Osteocyte (in vitro differentiated cells): ENCODE measurements around the gene GMDS. TPM values are rescaled to one million over a fixed set of nuclear protein-coding genes. Genes with fewer than 3 reads are reported as not detected.

Experiments
- DNase-seq: peaks from one replicate; pipeline ENCODE4 v3.0.0; 2021; ENCODE audit warnings: mixed read lengths; ENCODE audit not compliant: unreplicated experiment; ENCODE audit errors: extremely low spot score
- H3K27ac Mint-ChIP-seq: one replicate; pipeline ENCODE4 v1.8.0; 2021; ENCODE audit warnings: mild to moderate bottlenecking, mixed read lengths; ENCODE audit not compliant: unreplicated experiment
- H3K27me3 Mint-ChIP-seq: one replicate; pipeline ENCODE4 v1.8.0; 2021; ENCODE audit warnings: mixed read lengths; ENCODE audit not compliant: unreplicated experiment
- H3K36me3 Mint-ChIP-seq: one replicate; pipeline ENCODE4 v1.8.0; 2021; ENCODE audit warnings: mixed read lengths; ENCODE audit not compliant: unreplicated experiment
- H3K4me1 Mint-ChIP-seq: one replicate; pipeline ENCODE4 v1.8.0; 2021; ENCODE audit warnings: mixed read lengths; ENCODE audit not compliant: unreplicated experiment
- H3K4me3 Mint-ChIP-seq: one replicate; pipeline ENCODE4 v1.8.0; 2021; ENCODE audit warnings: mild to moderate bottlenecking, moderate library complexity, mixed read lengths; ENCODE audit not compliant: unreplicated experiment
- H3K9me3 Mint-ChIP-seq: one replicate; pipeline ENCODE4 v1.8.0; 2021; ENCODE audit warnings: mixed read lengths; ENCODE audit not compliant: unreplicated experiment
- total RNA-seq: library from RNA; stranded (reverse); gene quantifications from 2 replicates; pipeline ENCODE4 v1.2.1, GENCODE V29; 2021
- TF ChIP-seq, protein P1 (sequence below): fragments of 200-600 bp; sonication (generic); IDR thresholded peaks from 2 replicates; pipeline ENCODE4 v1.5.0; 2021; ENCODE audit warnings: antibody characterized with exemption, mild to moderate bottlenecking, moderate library complexity

The GMDS gene
- total RNA-seq, 1 donor from 2014 or later, result 30.7 TPM

DNA sequence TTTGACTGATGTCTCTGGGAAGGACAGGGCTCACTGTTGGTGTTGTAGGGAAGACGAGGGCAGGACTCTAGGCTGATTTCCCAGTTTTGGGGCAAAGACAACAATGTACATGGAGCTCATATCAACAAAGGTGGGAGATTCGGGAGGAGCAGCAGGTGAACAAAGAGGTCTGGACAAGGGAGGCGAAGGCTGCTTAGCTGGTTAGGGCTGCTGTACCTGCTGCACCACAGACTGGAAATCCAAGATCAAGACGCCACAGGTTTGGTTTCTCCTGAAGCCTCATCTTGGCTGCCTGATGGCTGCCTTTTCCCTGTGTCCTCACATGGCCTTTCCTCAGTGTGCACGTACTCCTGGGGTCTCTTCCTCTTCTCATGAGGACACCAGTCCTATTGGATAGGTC, 348.5 kb downstream of the GMDS start:
- H3K27me3 Mint-ChIP-seq, result no peaks in the 10 kb centered on the region
- H3K9me3 Mint-ChIP-seq, result no peaks in the 10 kb centered on the region
- H3K27ac Mint-ChIP-seq, result no peak overlapping the region
- DNase-seq, result no peak
- H3K36me3 Mint-ChIP-seq, result peaks cover 4% of the 10 kb centered on the region
- H3K4me3 Mint-ChIP-seq, result no peak overlapping the region
- H3K4me1 Mint-ChIP-seq, result peaks cover 11% of the 10 kb centered on the region
- TF ChIP-seq, protein P1, sequence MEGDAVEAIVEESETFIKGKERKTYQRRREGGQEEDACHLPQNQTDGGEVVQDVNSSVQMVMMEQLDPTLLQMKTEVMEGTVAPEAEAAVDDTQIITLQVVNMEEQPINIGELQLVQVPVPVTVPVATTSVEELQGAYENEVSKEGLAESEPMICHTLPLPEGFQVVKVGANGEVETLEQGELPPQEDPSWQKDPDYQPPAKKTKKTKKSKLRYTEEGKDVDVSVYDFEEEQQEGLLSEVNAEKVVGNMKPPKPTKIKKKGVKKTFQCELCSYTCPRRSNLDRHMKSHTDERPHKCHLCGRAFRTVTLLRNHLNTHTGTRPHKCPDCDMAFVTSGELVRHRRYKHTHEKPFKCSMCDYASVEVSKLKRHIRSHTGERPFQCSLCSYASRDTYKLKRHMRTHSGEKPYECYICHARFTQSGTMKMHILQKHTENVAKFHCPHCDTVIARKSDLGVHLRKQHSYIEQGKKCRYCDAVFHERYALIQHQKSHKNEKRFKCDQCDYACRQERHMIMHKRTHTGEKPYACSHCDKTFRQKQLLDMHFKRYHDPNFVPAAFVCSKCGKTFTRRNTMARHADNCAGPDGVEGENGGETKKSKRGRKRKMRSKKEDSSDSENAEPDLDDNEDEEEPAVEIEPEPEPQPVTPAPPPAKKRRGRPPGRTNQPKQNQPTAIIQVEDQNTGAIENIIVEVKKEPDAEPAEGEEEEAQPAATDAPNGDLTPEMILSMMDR, result no peak

DNA sequence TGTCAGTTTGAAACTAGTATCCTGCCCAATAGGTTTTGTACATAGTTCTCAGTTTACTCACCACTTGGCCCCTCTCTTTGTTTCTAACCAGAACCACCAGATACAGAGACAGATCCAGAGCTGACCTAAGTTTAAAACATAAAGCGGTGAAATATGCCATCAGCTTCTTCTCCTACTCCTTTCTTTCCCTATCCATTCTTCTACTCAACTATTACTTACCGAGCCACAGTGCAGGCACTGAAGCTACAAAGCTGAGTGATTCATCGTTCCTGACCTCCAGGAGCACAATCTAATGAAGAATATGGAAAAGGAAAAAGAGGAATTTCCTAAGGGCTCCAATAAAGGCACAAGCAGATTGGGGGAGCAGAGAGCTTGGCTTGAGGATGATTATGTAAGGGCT, 349.7 kb downstream of the GMDS start:
- Mint-ChIP-seq H3K36me3 (peaks cover 4% of the 10 kb centered on the region), H3K9me3 (no peaks in the 10 kb centered on the region), H3K4me1 (peaks cover 8% of the 10 kb centered on the region), H3K27ac (no peak overlapping the region), H3K27me3 (no peaks in the 10 kb centered on the region), H3K4me3 (no peak overlapping the region)
- TF ChIP-seq, protein P1, result no peak
- no peak for DNase-seq

DNA sequence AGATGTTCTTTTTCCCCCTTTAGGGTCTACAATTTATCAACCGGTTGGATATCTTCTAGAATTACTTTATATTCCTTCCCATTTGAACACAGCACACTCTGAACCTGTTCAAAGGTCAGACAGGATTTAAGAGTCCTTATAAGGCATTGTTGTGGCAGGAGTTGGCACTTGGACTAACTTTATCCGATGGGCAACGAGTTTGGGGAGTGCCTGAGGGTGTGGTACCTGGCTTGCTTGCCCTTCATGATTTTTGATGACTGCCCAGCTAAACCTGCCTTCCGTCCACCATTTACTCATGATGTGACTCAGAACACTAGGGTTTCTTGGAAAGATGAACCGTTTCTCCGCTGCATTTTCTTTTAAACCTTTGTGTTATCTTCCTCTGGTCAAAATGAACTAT, 350.5 kb downstream of the GMDS start:
- no peak for DNase-seq
- TF ChIP-seq, protein P1, result no peak

DNA sequence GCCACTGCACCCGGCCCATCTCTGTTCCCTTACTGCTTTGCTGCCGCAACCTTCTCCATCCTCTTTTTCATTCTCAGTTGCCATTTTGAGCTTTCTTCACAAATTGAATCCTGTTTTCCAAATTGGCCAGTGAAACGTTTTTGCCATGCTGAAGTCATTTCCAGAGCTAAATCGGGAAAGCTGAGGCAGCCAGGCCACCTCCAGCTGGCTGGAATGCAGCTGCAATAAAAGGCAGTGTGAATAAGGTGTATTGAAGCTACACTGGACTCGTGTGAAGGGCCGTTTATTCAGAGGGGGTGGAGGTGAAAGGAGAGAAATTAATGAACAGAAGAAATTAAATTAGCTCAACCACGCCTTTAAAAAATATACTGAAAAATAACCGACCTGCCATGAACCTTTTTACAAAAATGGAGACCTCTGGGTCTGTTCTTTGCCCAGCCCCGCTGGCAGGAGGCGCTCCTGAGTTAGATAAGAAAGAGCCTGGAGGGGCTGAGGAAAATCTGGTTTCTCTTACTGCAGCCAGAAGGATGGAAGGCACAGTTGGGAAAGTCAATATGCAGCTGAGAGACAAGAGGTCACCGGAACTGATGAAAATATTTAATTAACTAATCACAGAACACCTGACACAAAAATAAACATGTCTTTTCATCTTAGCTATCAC, 351.8 kb downstream of the GMDS start:
- Mint-ChIP-seq H3K9me3 (no peaks in the 10 kb centered on the region), H3K4me1 (peaks cover 8% of the 10 kb centered on the region), H3K4me3 (no peak overlapping the region), H3K27me3 (no peaks in the 10 kb centered on the region), H3K27ac (no peak overlapping the region), H3K36me3 (peaks cover 4% of the 10 kb centered on the region)
- no peak for DNase-seq
- TF ChIP-seq, protein P1, result peak; percentile 38

More for the DNA sequence above, 350.5 kb downstream of the GMDS start:
- Mint-ChIP-seq H3K4me3 (no peak overlapping the region), H3K36me3 (peaks cover 4% of the 10 kb centered on the region), H3K27me3 (no peaks in the 10 kb centered on the region), H3K9me3 (no peaks in the 10 kb centered on the region), H3K27ac (no peak overlapping the region), H3K4me1 (peaks cover 8% of the 10 kb centered on the region)

DNA sequence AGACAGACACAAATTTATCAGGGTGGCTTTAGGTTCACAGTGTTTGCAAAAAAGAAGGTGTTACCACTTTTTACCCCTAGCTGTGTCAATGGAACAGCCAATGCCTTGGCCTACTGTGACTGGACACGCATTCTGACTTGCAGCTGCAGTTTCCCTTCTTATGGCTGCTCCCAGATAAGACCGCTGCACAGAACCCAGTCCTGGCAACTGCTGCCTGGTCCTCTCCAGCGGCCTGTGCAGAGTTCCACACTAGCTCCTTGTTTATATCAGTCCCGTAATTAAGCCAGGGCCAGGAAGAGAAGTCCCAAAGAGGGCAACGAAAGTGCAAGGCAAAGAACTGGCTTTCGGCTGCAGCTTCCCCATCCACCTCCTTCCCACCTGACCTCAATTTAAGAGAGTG, 352.7 kb downstream of the GMDS start:
- DNase-seq, result no peak
- Mint-ChIP-seq H3K4me1 (peaks cover 8% of the 10 kb centered on the region), H3K9me3 (no peaks in the 10 kb centered on the region), H3K27ac (no peak overlapping the region), H3K36me3 (peaks cover 4% of the 10 kb centered on the region), H3K4me3 (no peak overlapping the region), H3K27me3 (no peaks in the 10 kb centered on the region)
- TF ChIP-seq, protein P1, result no peak
